BJ (cell line): ENCODE measurements around the gene PLD1. TPM values are rescaled to one million over a fixed set of nuclear protein-coding genes. Genes with fewer than 3 reads are reported as not detected.

Experiments
- CTCF ChIA-PET: fragments of 350-600 bp; formaldehyde crosslinking; extraction: SDS; loops from one replicate; lab custom pipeline; 2021; ENCODE audit warnings: antibody characterized with exemption, inconsistent platforms; lab: Yijun Ruan, JAX
- POLR2A ChIA-PET: fragments of 300-600 bp; sonication (Branson Sonifier 250); formaldehyde crosslinking; extraction: SDS; loops from one replicate; lab custom pipeline; 2021; ENCODE audit warnings: antibody characterized with exemption; lab: Charles Lee
- DNase-seq: peaks from one replicate; pipeline ENCODE4 v3.0.0-alpha.2; 2011; ENCODE audit warnings: low read depth
- H3K27me3 ChIP-seq: 2 replicates; pipeline ENCODE4 v1.6.0; 2011; ENCODE audit warnings: low read length; ENCODE audit not compliant: control insufficient read depth, insufficient read depth
- H3K36me3 ChIP-seq: 2 replicates; pipeline ENCODE4 v1.5.1; 2011; ENCODE audit warnings: low read length; ENCODE audit not compliant: control insufficient read depth, insufficient read depth
- H3K4me3 ChIP-seq: 2 replicates; pipeline ENCODE4 v1.5.1; 2011; ENCODE audit warnings: low read depth, mild to moderate bottlenecking, control low read depth, low read length
- polyA plus RNA-seq: library from polyadenylated mRNA; depleted of rRNA; stranded (reverse); fragments of >200 nt; gene quantifications from 2 replicates; pipeline ENCODE4 v1.2.3, GENCODE V29; 2011
- TF ChIP-seq, protein P1 (sequence below): IDR thresholded peaks from 2 replicates; pipeline ENCODE4 v1.5.1; 2011; ENCODE audit warnings: low read depth, mild to moderate bottlenecking, control low read depth, inconsistent platforms, low read length, moderate library complexity; ENCODE audit not compliant: insufficient read depth

The PLD1 gene
- polyA plus RNA-seq, 1 experiment: 6.4 TPM

DNA sequence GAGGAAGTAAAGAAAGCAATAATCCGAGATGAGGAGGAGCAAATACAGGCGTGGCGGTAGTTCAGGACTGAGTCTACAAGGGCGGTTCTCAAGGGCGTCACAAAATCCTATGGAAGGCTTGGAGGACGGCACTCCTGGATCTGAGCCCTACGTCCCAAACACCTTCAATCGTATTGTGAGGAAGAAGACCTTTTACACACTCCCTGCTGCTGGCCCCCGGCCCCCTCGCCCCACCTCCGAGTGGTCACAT lies 747 bp downstream of the PLD1 start:
- DNase-seq: no peak
- POLR2A ChIA-PET: interaction anchor here (0.6 kb wide), 1 partner anchor 320 kb away, joined by 3 read pairs; no protein-coding TSS in a partner anchor
- TF ChIP-seq, protein P1, sequence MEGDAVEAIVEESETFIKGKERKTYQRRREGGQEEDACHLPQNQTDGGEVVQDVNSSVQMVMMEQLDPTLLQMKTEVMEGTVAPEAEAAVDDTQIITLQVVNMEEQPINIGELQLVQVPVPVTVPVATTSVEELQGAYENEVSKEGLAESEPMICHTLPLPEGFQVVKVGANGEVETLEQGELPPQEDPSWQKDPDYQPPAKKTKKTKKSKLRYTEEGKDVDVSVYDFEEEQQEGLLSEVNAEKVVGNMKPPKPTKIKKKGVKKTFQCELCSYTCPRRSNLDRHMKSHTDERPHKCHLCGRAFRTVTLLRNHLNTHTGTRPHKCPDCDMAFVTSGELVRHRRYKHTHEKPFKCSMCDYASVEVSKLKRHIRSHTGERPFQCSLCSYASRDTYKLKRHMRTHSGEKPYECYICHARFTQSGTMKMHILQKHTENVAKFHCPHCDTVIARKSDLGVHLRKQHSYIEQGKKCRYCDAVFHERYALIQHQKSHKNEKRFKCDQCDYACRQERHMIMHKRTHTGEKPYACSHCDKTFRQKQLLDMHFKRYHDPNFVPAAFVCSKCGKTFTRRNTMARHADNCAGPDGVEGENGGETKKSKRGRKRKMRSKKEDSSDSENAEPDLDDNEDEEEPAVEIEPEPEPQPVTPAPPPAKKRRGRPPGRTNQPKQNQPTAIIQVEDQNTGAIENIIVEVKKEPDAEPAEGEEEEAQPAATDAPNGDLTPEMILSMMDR: no peak

DNA sequence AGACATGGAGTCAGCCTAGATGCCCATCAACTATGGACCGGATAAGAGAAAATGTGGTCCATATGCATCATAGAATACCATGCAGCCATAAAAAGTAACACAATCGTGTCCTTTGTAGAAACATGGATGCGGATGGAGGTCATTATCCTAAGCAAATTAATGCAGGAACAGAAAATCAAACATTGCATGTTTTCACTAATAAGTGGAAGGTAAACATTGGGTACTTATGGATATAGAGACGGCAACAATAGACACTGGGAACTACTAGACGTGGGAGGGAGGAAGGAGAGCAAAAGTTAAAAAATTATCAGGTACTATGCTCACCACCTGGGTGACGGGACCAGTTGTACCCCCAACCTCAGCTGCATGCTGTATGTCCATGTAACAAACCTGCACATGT lies 2.5 kb downstream of the PLD1 start:
- POLR2A ChIA-PET: no interaction called here
- no peaks in the 10 kb centered on the region for H3K27me3 ChIP-seq
- CTCF ChIA-PET: interaction anchor here (1.3 kb wide), 1 partner anchor 22 kb away, joined by 5 read pairs; no protein-coding TSS in a partner anchor

More for the DNA sequence above, 747 bp downstream of the PLD1 start:
- no peaks in the 10 kb centered on the region for H3K27me3 ChIP-seq
- H3K4me3 ChIP-seq: peak overlapping the region; percentile 69
- H3K36me3 ChIP-seq: no peaks in the 10 kb centered on the region
- CTCF ChIA-PET: interaction anchor here (1.2 to 2.8 kb wide), 2 partner anchors 20 to 37 kb away, joined by 3 to 9 read pairs; no protein-coding TSS in a partner anchor

DNA sequence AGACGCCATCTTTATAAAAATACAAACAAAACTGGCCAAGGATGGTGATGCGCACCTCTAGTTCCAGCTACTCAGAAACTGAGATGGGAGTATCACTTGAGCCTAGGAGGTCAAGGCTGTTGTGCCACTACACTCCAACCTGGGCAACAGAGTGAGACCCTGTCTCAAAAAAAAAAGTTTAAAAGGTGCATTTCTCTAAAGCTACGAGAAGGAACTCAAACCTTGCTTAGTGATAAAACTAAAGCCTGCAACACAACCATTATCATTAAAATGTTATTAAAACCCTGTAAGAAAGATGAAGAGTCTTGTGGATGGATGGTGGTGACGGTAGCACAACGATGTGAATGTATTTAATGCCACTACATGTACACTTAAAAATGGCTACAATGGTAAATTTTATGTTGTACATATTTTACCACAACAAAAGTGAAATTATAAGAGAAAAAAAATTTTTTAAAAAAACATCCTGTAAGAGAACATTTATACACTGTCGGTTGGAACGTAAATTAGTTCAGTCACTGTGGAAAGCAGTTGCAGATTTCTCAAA lies 3.1 kb downstream of the PLD1 start:
- DNase-seq: no peak
- Histone ChIP-seq H3K36me3 (no peaks in the 10 kb centered on the region), H3K4me3 (no peak overlapping the region), H3K27me3 (no peaks in the 10 kb centered on the region)
- ChIA-PET CTCF (interaction anchor here (0.6 to 1.3 kb wide), 3 partner anchors 22 to 353 kb away, joined by 3 to 5 read pairs (median 3); no protein-coding TSS in a partner anchor), POLR2A (no interaction called here)
- TF ChIP-seq, protein P1: no peak

More for the DNA sequence above, 2.5 kb downstream of the PLD1 start:
- TF ChIP-seq, protein P1: no peak
- DNase-seq: no peak
- no peak overlapping the region for H3K4me3 ChIP-seq
- H3K36me3 ChIP-seq: no peaks in the 10 kb centered on the region

DNA sequence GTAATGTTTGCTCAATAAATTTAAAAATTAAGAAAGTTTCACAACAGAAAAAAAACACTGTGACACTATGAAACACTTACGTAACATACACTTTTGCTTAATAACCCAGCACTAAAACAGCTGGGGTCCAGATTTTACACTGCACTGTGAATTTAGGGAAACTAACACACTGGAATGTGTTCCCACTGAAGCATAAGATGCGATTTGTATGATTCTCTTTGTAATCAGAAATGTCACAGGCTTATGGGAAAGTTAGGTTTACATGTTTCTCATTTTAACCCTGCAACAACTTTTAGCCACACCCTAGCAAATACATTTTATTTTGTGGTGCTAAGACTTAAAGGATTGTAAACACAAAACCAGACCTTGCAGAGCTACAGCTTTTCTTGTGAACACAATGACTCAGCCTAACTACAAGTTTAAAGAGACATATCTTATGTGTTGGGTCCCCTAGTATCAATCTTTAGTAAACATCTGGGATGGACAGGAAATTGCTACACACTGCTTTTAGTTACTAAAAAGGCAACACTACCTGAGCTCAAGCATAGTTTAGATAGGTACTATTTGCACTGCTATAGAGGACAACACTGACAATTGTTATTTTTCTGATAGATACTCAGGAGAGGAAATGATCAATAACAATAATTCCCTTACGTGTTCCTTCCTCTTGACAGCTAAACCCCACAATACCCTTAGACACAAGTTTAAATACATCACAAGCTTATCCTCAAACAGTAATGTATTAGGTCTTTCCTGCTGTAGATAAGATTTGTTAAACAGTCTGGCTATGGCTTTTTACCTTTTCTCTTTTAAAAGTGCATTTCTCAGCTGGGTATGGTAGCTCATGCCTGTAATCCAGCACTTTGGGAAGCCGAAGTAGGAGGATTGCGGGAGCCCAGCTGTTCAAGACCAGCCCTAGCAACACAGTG lies 3.8 kb downstream of the PLD1 start:
- ChIA-PET POLR2A (interaction anchor here (0.8 kb wide), 1 partner anchor 236 kb away, joined by 3 read pairs; no protein-coding TSS in a partner anchor), CTCF (interaction anchor here (0.6 to 1.7 kb wide), 5 partner anchors 23 to 353 kb away, joined by 3 to 5 read pairs (median 3); no protein-coding TSS in a partner anchor)
- TF ChIP-seq, protein P1: no peak
- Histone ChIP-seq H3K36me3 (no peaks in the 10 kb centered on the region), H3K4me3 (no peak overlapping the region), H3K27me3 (no peaks in the 10 kb centered on the region)
- DNase-seq: peak; percentile 90

DNA sequence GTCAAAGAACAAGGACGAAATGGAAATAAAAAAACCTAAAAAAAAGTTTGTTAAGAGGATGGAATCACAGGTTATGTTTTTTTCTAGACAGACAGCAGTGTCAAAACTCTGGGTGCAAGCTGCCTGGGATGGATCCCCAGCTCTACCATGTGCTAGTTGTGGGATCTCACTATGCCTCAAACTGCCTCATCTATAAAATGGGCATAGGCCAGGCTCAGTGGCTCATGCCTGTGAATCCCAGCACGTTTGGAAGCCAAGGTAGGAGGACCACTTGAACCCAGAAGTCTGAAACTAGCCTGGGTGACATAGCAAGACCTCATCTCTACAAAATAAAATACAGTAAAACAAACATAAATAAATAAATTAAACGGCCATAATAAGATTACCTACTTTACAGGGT lies 4.6 kb downstream of the PLD1 start:
- DNase-seq: no peak
- CTCF ChIA-PET: interaction anchor here (1.5 to 1.7 kb wide), 2 partner anchors 24 to 33 kb away, joined by 3 read pairs; no protein-coding TSS in a partner anchor
- Histone ChIP-seq H3K27me3 (no peaks in the 10 kb centered on the region), H3K4me3 (no peak overlapping the region), H3K36me3 (no peaks in the 10 kb centered on the region)
- POLR2A ChIA-PET: no interaction called here
- TF ChIP-seq, protein P1: no peak
